ENCODE results near the gene MCF2L. TPM values are rescaled to one million over a fixed set of nuclear protein-coding genes. Genes with fewer than 3 reads are reported as not detected.

Gene MCF2L
- total RNA-seq, 1 donor from 2014 or later, result 64.1 TPM

GRCh38 chr13:112987682-112988024 is 18.6 kb downstream of the MCF2L start:
- DNase-seq (ENCODE audit: low spot score) (no peak), ATAC-seq (peak; percentile 29)
- intact Hi-C loops (cut with DNase I), result no loop called here

GRCh38 chr13:112990783-112991182 is 21.8 kb downstream of the MCF2L start:
- no peak for DNase-seq (ENCODE audit: low spot score)
- intact Hi-C loops (cut with DNase I), result no loop called here
- ATAC-seq, result no peak

- DNase-seq (ENCODE audit: low spot score), result no peak
- intact Hi-C loops (cut with DNase I), result no loop called here
- ATAC-seq, result no peak
Observed at GRCh38 chr13:112991609-112992008, 22.6 kb downstream of the MCF2L start.

- no peak for DNase-seq (ENCODE audit: low spot score)
- intact Hi-C loops (cut with DNase I), result no loop called here
- no peak for ATAC-seq
Observed at GRCh38 chr13:112992931-112993680, 24.1 kb downstream of the MCF2L start.

- DNase-seq (ENCODE audit: low spot score) (no peak), ATAC-seq (no peak)
- intact Hi-C loops (cut with DNase I), result no loop called here
Observed at GRCh38 chr13:112994084-112994780, 25.2 kb downstream of the MCF2L start.

GRCh38 chr13:112994781-112995355 is 25.9 kb downstream of the MCF2L start:
- intact Hi-C loops (cut with DNase I), result no loop called here
- DNase-seq (ENCODE audit: low spot score) (no peak), ATAC-seq (no peak)

GRCh38 chr13:112995395-112996191 is 26.6 kb downstream of the MCF2L start:
- peak; percentile 25 for ATAC-seq
- intact Hi-C loops (cut with DNase I), result no loop called here
- DNase-seq (ENCODE audit: low spot score), result no peak

GRCh38 chr13:112996671-112997091 is 27.7 kb downstream of the MCF2L start:
- intact Hi-C loops (cut with DNase I), result no loop called here
- ATAC-seq, result no peak
- DNase-seq (ENCODE audit: low spot score), result no peak

GRCh38 chr13:112997188-112998130 is 28.4 kb downstream of the MCF2L start:
- DNase-seq (ENCODE audit: low spot score) (no peak), ATAC-seq (no peak)
- intact Hi-C loops (cut with DNase I), result no loop called here

- ATAC-seq, result no peak
- DNase-seq (ENCODE audit: low spot score), result no peak
- intact Hi-C loops (cut with DNase I), result no loop called here
Observed at GRCh38 chr13:112998521-112999280, 29.7 kb downstream of the MCF2L start.

GRCh38 chr13:112999414-113000177 is 30.6 kb downstream of the MCF2L start:
- ATAC-seq, result no peak
- no peak for DNase-seq (ENCODE audit: low spot score)
- intact Hi-C loops (cut with DNase I), result no loop called here

- intact Hi-C loops (cut with DNase I), result no loop called here
Observed at GRCh38 chr13:113000575-113000974, 31.6 kb downstream of the MCF2L start.

GRCh38 chr13:113001241-113002140 is 32.5 kb downstream of the MCF2L start:
- peak; percentile 33 for ATAC-seq
- intact Hi-C loops (cut with DNase I), result no loop called here
- DNase-seq (ENCODE audit: low spot score), result no peak

More at GRCh38 chr13:113000575-113000974, 31.6 kb downstream of the MCF2L start:
- ATAC-seq, result no peak
- DNase-seq (ENCODE audit: low spot score), result no peak

- DNase-seq (ENCODE audit: low spot score) (no peak), ATAC-seq (no peak)
- intact Hi-C loops (cut with DNase I), result no loop called here
Observed at GRCh38 chr13:113002206-113002912, 33.3 kb downstream of the MCF2L start.

GRCh38 chr13:113002913-113003290 is 33.9 kb downstream of the MCF2L start:
- DNase-seq (ENCODE audit: low spot score) (no peak), ATAC-seq (no peak)
- intact Hi-C loops (cut with DNase I), result no loop called here

- DNase-seq (ENCODE audit: low spot score), result no peak
- intact Hi-C loops (cut with DNase I), result no loop called here
- ATAC-seq, result no peak
Observed at GRCh38 chr13:113004126-113004525, 35.1 kb downstream of the MCF2L start.
